A549 treated with dexamethasone at 1 μM for 4 hours (cell line): Measurements from ENCODE around the gene TWIST1. TPM values are rescaled to one million over a fixed set of nuclear protein-coding genes. Genes with fewer than 3 reads are reported as not detected.

Experiments
- total RNA-seq: library from RNA; stranded (reverse); fragments of 200-300 nt; extraction: Qiagen RNA extraction; gene quantifications from 5 replicates; pipeline ENCODE4 v1.2.3, GENCODE V29; 2022

Gene TWIST1
- 0.97 to 2.8 TPM (median 2.7 TPM) in 5 replicates for total RNA-seq

DNA sequence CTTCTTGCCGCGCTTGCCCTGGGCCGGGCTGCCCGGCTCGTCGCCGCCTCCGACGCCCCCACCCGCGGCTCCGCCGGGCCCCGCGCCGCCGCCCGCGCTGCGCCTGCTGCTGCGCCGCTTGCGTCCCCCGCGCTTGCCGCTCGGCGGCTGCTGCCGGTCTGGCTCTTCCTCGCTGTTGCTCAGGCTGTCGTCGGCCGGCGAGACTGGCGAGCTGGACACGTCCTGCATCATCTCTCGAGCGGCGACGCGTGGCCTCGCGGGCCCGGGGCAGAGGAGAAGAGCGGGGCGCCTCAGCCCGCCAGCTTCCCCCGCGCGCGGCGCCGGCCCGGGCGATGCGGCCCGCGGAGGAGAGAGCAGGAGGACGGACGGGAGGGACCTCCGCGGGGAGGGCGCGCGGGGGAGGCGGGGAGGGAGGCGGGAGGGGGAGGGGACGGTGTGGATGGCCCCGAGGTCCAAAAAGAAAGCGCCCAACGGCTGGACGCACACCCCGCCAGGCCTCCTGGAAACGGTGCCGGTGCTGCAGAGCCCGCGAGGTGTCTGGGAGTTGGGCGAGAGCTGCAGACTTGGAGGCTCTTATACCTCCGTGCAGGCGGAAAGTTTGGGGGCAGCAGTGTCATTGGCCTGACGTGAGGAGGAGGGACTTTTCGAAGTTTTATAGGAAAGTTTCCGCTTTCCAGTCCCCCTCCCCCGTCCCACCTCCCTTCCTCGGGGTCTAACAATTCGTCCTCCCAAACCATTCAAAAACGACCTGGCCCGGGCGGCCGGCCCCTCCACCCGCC lies at the start of gene TWIST1:
TWIST1 (minus strand) TSS at position 546 of the 779 bp plus-strand sequence; CDS start at position 231, 315 bp downstream.

DNA sequence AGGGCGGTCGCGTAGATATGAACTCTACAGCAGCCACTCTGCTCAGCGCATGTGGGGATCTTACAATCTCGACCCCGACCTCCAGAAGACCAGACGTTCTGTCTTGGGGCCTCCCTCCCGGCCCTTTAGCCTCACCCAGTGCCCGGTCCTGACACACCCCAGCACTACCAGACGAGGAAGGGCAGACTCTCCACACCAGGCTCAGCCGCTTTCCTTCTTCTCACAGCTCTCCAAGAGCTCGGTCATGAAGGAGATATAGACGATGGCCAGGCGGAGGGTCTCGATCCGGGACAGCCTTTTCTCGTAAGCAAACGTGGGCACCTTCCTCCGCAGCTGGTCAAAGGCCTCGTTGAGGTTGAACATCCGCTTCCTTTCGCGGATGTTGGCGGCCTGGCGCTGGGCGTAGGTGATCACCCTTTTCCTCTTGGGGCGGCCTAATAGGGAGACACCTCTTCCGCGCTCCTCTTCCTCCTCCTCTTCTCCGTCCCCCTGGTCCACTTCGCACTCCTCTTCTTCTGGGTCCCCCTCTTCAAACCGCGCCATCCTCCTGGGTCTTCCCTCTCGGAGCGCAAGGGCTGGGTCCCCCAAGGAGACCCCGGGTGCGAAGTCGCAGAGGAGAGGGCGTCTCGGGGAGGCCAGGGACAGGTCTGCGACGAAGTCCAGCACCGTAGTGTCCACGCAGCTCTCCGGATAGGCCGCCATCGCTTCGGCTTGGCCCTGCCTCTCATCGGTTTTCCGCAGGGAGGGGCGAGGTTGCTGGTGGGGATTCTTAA lies 27.4 kb upstream of the TWIST1 start, which contains the start of gene FERD3L:
FERD3L (minus strand) TSS at position 761 of the 773 bp plus-strand sequence; CDS start at position 702, 59 bp downstream.

Other genes starting within 250 kb of the TWIST1 start
- gene FERD3L, start 27.8 kb upstream of the TWIST1 start, total RNA-seq, result not detected in 5 replicates